Measurements from ENCODE around the gene DNASE2B. TPM values are rescaled to one million over a fixed set of nuclear protein-coding genes. Genes with fewer than 3 reads are reported as not detected.

The DNASE2B gene, protein sequence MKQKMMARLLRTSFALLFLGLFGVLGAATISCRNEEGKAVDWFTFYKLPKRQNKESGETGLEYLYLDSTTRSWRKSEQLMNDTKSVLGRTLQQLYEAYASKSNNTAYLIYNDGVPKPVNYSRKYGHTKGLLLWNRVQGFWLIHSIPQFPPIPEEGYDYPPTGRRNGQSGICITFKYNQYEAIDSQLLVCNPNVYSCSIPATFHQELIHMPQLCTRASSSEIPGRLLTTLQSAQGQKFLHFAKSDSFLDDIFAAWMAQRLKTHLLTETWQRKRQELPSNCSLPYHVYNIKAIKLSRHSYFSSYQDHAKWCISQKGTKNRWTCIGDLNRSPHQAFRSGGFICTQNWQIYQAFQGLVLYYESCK
- total RNA-seq (not detected), polyA plus RNA-seq (not detected)

- Histone ChIP-seq H3K36me3 (ENCODE audit: insufficient read depth, low read length) (no peaks in the 10 kb centered on the region), H3K27me3 (ENCODE audit: insufficient read depth, low read length, poor library complexity, severe bottlenecking) (no peaks in the 10 kb centered on the region), H3K9me3 (ENCODE audit: low read length) (no peaks in the 10 kb centered on the region), H3K4me3 (ENCODE audit: low read length) (no peak within 1 kb of the TSS), H3K4me1 (ENCODE audit: insufficient read depth, low read length) (no peaks in the 10 kb centered on the region), H3K27ac (ENCODE audit: low read depth, low read length) (no peak within 1 kb of the TSS)
- Mint-ChIP-seq H3K36me3 (no peaks in the 10 kb centered on the region), H3K4me3 (no peak within 1 kb of the TSS), H3K9me3 (no peaks in the 10 kb centered on the region), H3K4me1 (no peaks in the 10 kb centered on the region), H3K27ac (no peak within 1 kb of the TSS), H3K27me3 (no peaks in the 10 kb centered on the region)
- CTCF ChIA-PET = no interaction called here
- no peak for DNase-seq
- POLR2A ChIA-PET = no interaction called here
Measured at GRCh38 chr1:84398175-84399155, at the start of gene DNASE2B. DNASE2B (plus strand) TSS chr1:84398484; CDS start chr1:84398565, 81 bp downstream.

GRCh38 chr1:84348759-84349158, 49.5 kb upstream of the DNASE2B start:
- no peak overlapping the region for H3K27ac ChIP-seq (ENCODE audit: low read depth, low read length)
- Mint-ChIP-seq H3K9me3 (no peaks in the 10 kb centered on the region), H3K4me3 (no peak overlapping the region), H3K36me3 (no peaks in the 10 kb centered on the region), H3K27me3 (peaks cover under 1 to 1% of the 10 kb centered on the region in 2 donors), H3K4me1 (no peaks in the 10 kb centered on the region), H3K27ac (no peak overlapping the region)
- no peaks in the 10 kb centered on the region for H3K9me3 ChIP-seq (ENCODE audit: low read length)
- ChIA-PET CTCF (no interaction called here), POLR2A (no interaction called here)
- H3K27me3 ChIP-seq (ENCODE audit: insufficient read depth, low read length, poor library complexity, severe bottlenecking) = no peaks in the 10 kb centered on the region
- H3K4me1 ChIP-seq (ENCODE audit: insufficient read depth, low read length) = no peaks in the 10 kb centered on the region
- no peak for DNase-seq
- no peaks in the 10 kb centered on the region for H3K36me3 ChIP-seq (ENCODE audit: insufficient read depth, low read length)
- H3K4me3 ChIP-seq (ENCODE audit: low read length) = no peak overlapping the region

- no peak overlapping the region for H3K4me3 Mint-ChIP-seq
- no peaks in the 10 kb centered on the region for H3K4me1 ChIP-seq (ENCODE audit: insufficient read depth, low read length)
- no peak overlapping the region for H3K4me3 ChIP-seq (ENCODE audit: low read length)
- no peak overlapping the region for H3K27ac ChIP-seq (ENCODE audit: low read depth, low read length)
- no peak overlapping the region for H3K27ac Mint-ChIP-seq
- DNase-seq = no peak
- peaks cover 4 to 10% of the 10 kb centered on the region in 2 donors for H3K27me3 Mint-ChIP-seq
- H3K36me3 ChIP-seq (ENCODE audit: insufficient read depth, low read length) = no peaks in the 10 kb centered on the region
- H3K27me3 ChIP-seq (ENCODE audit: insufficient read depth, low read length, poor library complexity, severe bottlenecking) = no peaks in the 10 kb centered on the region
- no peaks in the 10 kb centered on the region for H3K4me1 Mint-ChIP-seq
- no peaks in the 10 kb centered on the region for H3K9me3 Mint-ChIP-seq
- ChIA-PET CTCF (no interaction called here), POLR2A (no interaction called here)
- no peaks in the 10 kb centered on the region for H3K36me3 Mint-ChIP-seq
- H3K9me3 ChIP-seq (ENCODE audit: low read length) = no peaks in the 10 kb centered on the region
Measured at GRCh38 chr1:84350104-84350503, 48.2 kb upstream of the DNASE2B start.

GRCh38 chr1:84350550-84350949, 47.7 kb upstream of the DNASE2B start:
- POLR2A ChIA-PET = no interaction called here
- peak overlapping the region in 1 of 8 donors; percentile 7 for H3K27ac Mint-ChIP-seq
- H3K27me3 Mint-ChIP-seq = peaks cover 4 to 10% of the 10 kb centered on the region in 2 donors
- no peak overlapping the region for H3K4me3 Mint-ChIP-seq
- Histone ChIP-seq H3K27me3 (ENCODE audit: insufficient read depth, low read length, poor library complexity, severe bottlenecking) (no peaks in the 10 kb centered on the region), H3K27ac (ENCODE audit: low read depth, low read length) (no peak overlapping the region), H3K4me1 (ENCODE audit: insufficient read depth, low read length) (no peaks in the 10 kb centered on the region), H3K9me3 (ENCODE audit: low read length) (no peaks in the 10 kb centered on the region), H3K4me3 (ENCODE audit: low read length) (no peak overlapping the region), H3K36me3 (ENCODE audit: insufficient read depth, low read length) (no peaks in the 10 kb centered on the region)
- CTCF ChIA-PET = no interaction called here
- no peak for DNase-seq
- no peaks in the 10 kb centered on the region for H3K36me3 Mint-ChIP-seq
- H3K9me3 Mint-ChIP-seq = no peaks in the 10 kb centered on the region
- H3K4me1 Mint-ChIP-seq = no peaks in the 10 kb centered on the region

DNA sequence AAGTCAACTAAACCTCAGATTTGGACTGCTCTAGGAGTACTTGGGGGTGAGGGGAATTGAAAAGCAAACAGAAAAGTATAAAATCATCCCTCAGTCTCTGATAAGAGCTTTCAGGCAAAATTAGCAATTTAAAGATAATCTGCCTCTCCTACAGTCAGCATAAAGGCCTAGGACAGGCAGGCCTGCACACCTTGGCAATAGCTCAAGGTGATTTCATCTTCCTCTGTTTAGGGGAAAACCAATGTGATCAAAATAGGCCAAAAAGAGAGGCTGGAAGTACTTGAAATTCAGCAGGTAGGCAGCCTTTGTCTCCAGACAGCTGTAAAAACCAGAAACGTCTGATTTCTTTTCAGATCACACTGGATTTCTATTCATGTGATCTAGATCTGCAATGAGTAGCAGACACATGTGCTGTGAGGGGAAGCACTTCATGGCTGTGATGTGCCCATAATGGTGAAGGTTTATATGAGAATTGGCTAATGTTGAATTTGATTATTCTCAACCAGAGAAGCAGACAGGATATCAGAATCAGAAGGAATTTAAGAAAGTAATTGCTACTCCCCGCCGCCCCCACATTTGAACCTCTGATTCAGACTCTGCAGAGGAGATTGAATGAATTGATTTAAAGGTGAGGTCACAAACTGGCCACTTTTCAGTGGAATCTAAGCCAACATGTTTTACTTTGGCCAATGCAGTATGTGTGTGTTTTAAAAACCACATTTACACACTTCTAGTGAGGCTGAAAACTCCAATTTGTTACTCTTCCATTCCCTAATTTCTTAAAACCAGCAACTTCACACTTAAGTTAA, 45.8 kb upstream of the DNASE2B start:
- no peaks in the 10 kb centered on the region for H3K27me3 ChIP-seq (ENCODE audit: insufficient read depth, low read length, poor library complexity, severe bottlenecking)
- Mint-ChIP-seq H3K27ac (no peak overlapping the region), H3K27me3 (peaks cover 5 to 17% of the 10 kb centered on the region in 2 donors), H3K36me3 (peaks cover 0 to 7% (median 0%) of the 10 kb centered on the region in 3 donors), H3K9me3 (no peaks in the 10 kb centered on the region), H3K4me1 (no peaks in the 10 kb centered on the region), H3K4me3 (no peak overlapping the region)
- no peaks in the 10 kb centered on the region for H3K4me1 ChIP-seq (ENCODE audit: insufficient read depth, low read length)
- no peak for DNase-seq
- CTCF ChIA-PET = no interaction called here
- H3K27ac ChIP-seq (ENCODE audit: low read depth, low read length) = no peak overlapping the region
- no peaks in the 10 kb centered on the region for H3K9me3 ChIP-seq (ENCODE audit: low read length)
- no peak overlapping the region for H3K4me3 ChIP-seq (ENCODE audit: low read length)
- POLR2A ChIA-PET = no interaction called here
- no peaks in the 10 kb centered on the region for H3K36me3 ChIP-seq (ENCODE audit: insufficient read depth, low read length)

DNA sequence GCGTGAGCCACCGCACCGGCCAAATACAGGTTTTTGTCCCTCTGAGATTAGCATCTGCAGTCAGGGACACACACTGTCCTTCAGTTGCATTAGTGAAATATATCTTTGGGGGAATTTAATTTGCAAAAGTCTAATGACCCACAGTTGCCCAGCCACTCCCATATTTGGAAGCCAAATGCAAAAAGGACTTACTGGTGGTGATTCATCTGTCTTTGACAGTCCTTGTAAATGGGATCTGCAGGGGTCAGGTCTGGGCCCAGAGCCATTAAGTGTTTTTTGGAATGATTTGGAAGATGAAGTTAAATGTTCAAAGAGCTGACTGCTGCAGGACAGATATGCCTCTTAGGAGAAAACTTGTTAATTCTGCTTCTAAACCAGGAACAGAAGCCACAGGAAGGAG, 44.6 kb upstream of the DNASE2B start:
- H3K4me1 Mint-ChIP-seq = no peaks in the 10 kb centered on the region
- no peak for DNase-seq
- H3K4me3 Mint-ChIP-seq = no peak overlapping the region
- Histone ChIP-seq H3K9me3 (ENCODE audit: low read length) (no peaks in the 10 kb centered on the region), H3K27me3 (ENCODE audit: insufficient read depth, low read length, poor library complexity, severe bottlenecking) (no peaks in the 10 kb centered on the region), H3K36me3 (ENCODE audit: insufficient read depth, low read length) (no peaks in the 10 kb centered on the region), H3K27ac (ENCODE audit: low read depth, low read length) (no peak overlapping the region), H3K4me1 (ENCODE audit: insufficient read depth, low read length) (no peaks in the 10 kb centered on the region), H3K4me3 (ENCODE audit: low read length) (no peak overlapping the region)
- CTCF ChIA-PET = no interaction called here
- H3K27me3 Mint-ChIP-seq = peaks cover 5 to 21% of the 10 kb centered on the region in 2 donors
- POLR2A ChIA-PET = no interaction called here
- no peak overlapping the region for H3K27ac Mint-ChIP-seq
- peaks cover 0 to 7% (median 0%) of the 10 kb centered on the region in 3 donors for H3K36me3 Mint-ChIP-seq
- no peaks in the 10 kb centered on the region for H3K9me3 Mint-ChIP-seq

- H3K9me3 ChIP-seq (ENCODE audit: low read length) = no peaks in the 10 kb centered on the region
- no peaks in the 10 kb centered on the region for H3K4me1 ChIP-seq (ENCODE audit: insufficient read depth, low read length)
- peaks cover 0 to 7% (median 0%) of the 10 kb centered on the region in 3 donors for H3K36me3 Mint-ChIP-seq
- no peak overlapping the region for H3K4me3 Mint-ChIP-seq
- DNase-seq = no peak
- no peak overlapping the region for H3K4me3 ChIP-seq (ENCODE audit: low read length)
- ChIA-PET POLR2A (no interaction called here), CTCF (no interaction called here)
- H3K4me1 Mint-ChIP-seq = no peaks in the 10 kb centered on the region
- H3K27ac ChIP-seq (ENCODE audit: low read depth, low read length) = no peak overlapping the region
- H3K36me3 ChIP-seq (ENCODE audit: insufficient read depth, low read length) = no peaks in the 10 kb centered on the region
- H3K27ac Mint-ChIP-seq = no peak overlapping the region
- no peaks in the 10 kb centered on the region for H3K9me3 Mint-ChIP-seq
- H3K27me3 ChIP-seq (ENCODE audit: insufficient read depth, low read length, poor library complexity, severe bottlenecking) = no peaks in the 10 kb centered on the region
- H3K27me3 Mint-ChIP-seq = peaks cover 5 to 21% of the 10 kb centered on the region in 2 donors
Measured at GRCh38 chr1:84355556-84355955, 42.7 kb upstream of the DNASE2B start.
